Activated CD4-positive, alpha-beta memory T cell treated with anti-CD3 and anti-CD28 coated beads, Interleukin-2, amount 10 ng/mL, durations not matched to agents 7 days and 5 days (primary cell): ENCODE measurements around the gene PRPF38A. TPM values are rescaled to one million over a fixed set of nuclear protein-coding genes. Genes with fewer than 3 reads are reported as not detected.
"Not testable (repeated sequence)": the region's sequence is repeated elsewhere in the genome, so short reads cannot be mapped to it uniquely, and the experiment has no call there.

Experiments
- CTCF ChIA-PET: fragments of 350-600 bp; sonication (Branson Sonifier 250); formaldehyde crosslinking; loops from one replicate; lab custom pipeline; 2021; ENCODE audit warnings: antibody characterized with exemption, inconsistent platforms; lab: Charles Lee
- POLR2A ChIA-PET: fragments of 350-600 bp; sonication (Branson Sonifier 250); formaldehyde crosslinking; loops from one replicate; lab custom pipeline; 2021; ENCODE audit warnings: antibody characterized with exemption; lab: Charles Lee
- DNase-seq: peaks from one replicate; pipeline ENCODE4 v3.0.0-alpha.2; 2020
- H3K27ac Mint-ChIP-seq: one replicate; pipeline ENCODE4 v1.8.0; 2021; ENCODE audit warnings: mild to moderate bottlenecking, mixed read lengths
- H3K27me3 Mint-ChIP-seq: one replicate; pipeline ENCODE4 v1.8.0; 2021; ENCODE audit warnings: mixed read lengths
- H3K36me3 Mint-ChIP-seq: one replicate; pipeline ENCODE4 v1.8.0; 2021; ENCODE audit warnings: low read depth, mixed read lengths
- H3K4me1 Mint-ChIP-seq: one replicate; pipeline ENCODE4 v1.8.0; 2021; ENCODE audit warnings: mixed read lengths
- H3K4me3 Mint-ChIP-seq: one replicate; pipeline ENCODE4 v1.8.0; 2021; ENCODE audit warnings: mild to moderate bottlenecking, mixed read lengths
- H3K9me3 Mint-ChIP-seq: one replicate; pipeline ENCODE4 v1.8.0; 2021; ENCODE audit warnings: mixed read lengths
- total RNA-seq, 2 experiments: library from RNA; stranded (reverse); gene quantifications; one replicate each; pipeline ENCODE4 v1.2.3, GENCODE V29; 2021

PRPF38A gene
- total RNA-seq, 2 experiments from 2014 or later = 84.1 to 86.5 TPM

DNA sequence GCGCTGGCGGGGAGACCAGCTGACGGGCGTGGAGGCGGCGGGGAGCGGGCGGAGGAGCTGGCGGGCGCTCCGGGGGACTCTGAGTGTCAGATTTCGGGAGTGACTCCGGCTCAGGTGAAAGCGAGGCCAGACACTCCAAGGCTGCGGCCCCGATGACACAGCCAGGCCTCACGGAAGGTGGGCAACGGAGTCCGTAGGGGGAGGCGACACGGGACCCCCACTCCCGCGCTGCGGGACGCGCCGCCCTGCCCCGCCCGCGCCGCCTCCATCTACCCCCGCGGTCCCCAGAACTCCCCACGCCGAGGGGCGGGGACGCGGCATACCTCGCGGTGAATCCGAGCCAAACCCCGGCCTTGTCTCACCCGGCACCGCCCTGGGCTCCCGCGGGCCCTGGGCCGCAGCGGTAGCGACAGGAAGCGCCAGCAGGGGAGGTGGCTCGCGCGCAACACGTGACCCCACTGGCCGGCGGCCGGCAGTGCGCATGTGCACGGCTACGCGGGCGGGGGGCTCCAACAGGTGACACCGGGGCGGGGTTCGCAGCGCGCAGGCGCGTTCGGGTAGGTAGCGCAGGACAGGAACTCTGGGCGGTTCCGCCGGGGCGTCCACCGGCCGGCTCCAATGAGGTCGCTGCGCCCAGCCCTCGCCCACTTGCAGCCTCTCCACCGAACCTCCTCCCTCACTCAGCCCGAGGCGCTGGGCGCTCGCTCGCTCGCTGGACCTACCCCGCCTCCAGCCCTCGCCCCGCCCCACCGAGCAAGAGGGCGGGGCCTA lies 38.5 kb upstream of the PRPF38A start, which contains the start of gene CC2D1B:
Gene CC2D1B, minus strand, starts transcription at position 460 of the 771 bp plus-strand sequence. CDS start 1,585 bp downstream, outside the sequence.
- POLR2A ChIA-PET = interaction anchor here (0.5 to 2.8 kb wide), 26 partner anchors 8 to 364 kb away, joined by 3 to 71 read pairs (median 4); partner anchors contain the start of genes BTF3L4, COA7, KTI12 and ORC1
- peak; percentile 100 for DNase-seq
- H3K27ac Mint-ChIP-seq = peak within 1 kb of the TSS; percentile 96
- peaks cover 36% of the 10 kb centered on the region for H3K36me3 Mint-ChIP-seq
- H3K4me3 Mint-ChIP-seq = peak within 1 kb of the TSS; percentile 97
- H3K4me1 Mint-ChIP-seq = peaks cover 46% of the 10 kb centered on the region
- H3K27me3 Mint-ChIP-seq = no peaks in the 10 kb centered on the region
- H3K9me3 Mint-ChIP-seq = no peaks in the 10 kb centered on the region
- CTCF ChIA-PET = interaction anchor here (0.8 to 1.5 kb wide), 3 partner anchors 38 to 268 kb away, joined by 3 to 5 read pairs (median 4); partner anchors contain the start of gene ORC1

DNA sequence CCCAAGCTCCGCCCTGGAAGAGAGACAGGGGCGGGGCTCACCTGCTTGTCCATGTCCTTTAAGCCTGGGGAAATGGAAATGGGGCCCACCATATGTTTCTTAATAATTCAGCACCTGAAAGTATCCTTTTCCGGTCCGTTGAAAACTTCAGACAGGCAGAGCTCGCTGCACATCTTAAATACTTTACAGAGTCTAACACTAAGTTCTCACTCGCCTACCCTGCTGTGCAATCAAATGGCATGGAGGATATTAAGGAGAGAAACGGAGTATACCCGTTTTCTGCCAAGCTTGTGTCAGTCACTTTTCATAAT lies 37.9 kb upstream of the PRPF38A start:
- ChIA-PET CTCF (interaction anchor here (0.8 to 1.5 kb wide), 3 partner anchors 58 to 331 kb away, joined by 3 to 5 read pairs (median 3); no protein-coding TSS in a partner anchor), POLR2A (interaction anchor here (0.8 to 2.8 kb wide), 13 partner anchors 8 to 360 kb away, joined by 3 to 71 read pairs (median 6); partner anchors contain the start of genes BTF3L4, COA7, KTI12 and ORC1)
- peak overlapping the region; percentile 81 for H3K27ac Mint-ChIP-seq
- H3K9me3 Mint-ChIP-seq = no peaks in the 10 kb centered on the region
- peaks cover 34% of the 10 kb centered on the region for H3K36me3 Mint-ChIP-seq
- H3K4me3 Mint-ChIP-seq = peak overlapping the region; percentile 97
- no peak for DNase-seq
- H3K27me3 Mint-ChIP-seq = no peaks in the 10 kb centered on the region
- peaks cover 46% of the 10 kb centered on the region for H3K4me1 Mint-ChIP-seq

DNA sequence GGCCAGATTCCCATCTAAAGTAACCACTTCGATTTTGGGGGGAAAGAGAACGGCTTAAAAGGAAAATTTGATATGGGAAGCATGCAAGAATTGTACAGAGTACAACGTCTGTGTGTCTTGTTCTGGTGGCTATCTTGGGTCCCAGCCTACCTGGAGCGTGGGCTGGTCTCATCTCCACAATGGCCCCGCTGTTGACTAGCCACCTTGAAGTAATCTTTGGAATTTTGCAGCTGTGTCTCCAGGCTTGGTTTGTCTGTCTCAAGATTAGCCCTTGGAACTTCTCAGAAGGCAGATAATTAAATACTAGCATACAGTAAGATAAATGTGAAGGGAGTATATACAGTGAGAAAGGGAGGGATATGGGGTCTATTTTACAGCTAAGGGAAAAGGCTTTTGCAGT lies 37.1 kb upstream of the PRPF38A start:
- Mint-ChIP-seq H3K4me1 (peaks cover 44% of the 10 kb centered on the region), H3K27ac (no peak overlapping the region), H3K36me3 (peaks cover 29% of the 10 kb centered on the region), H3K4me3 (peak overlapping the region; percentile 38), H3K9me3 (no peaks in the 10 kb centered on the region), H3K27me3 (no peaks in the 10 kb centered on the region)
- ChIA-PET CTCF (interaction anchor here (0.7 to 1.5 kb wide), 3 partner anchors 265 to 330 kb away, joined by 3 to 5 read pairs (median 3); partner anchors contain the start of gene SHISAL2A), POLR2A (interaction anchor here (2.2 to 2.8 kb wide), 2 partner anchors 37 to 38 kb away, joined by 21 to 71 read pairs; partner anchors contain the start of genes ORC1 and PRPF38A)
- DNase-seq = no peak

DNA sequence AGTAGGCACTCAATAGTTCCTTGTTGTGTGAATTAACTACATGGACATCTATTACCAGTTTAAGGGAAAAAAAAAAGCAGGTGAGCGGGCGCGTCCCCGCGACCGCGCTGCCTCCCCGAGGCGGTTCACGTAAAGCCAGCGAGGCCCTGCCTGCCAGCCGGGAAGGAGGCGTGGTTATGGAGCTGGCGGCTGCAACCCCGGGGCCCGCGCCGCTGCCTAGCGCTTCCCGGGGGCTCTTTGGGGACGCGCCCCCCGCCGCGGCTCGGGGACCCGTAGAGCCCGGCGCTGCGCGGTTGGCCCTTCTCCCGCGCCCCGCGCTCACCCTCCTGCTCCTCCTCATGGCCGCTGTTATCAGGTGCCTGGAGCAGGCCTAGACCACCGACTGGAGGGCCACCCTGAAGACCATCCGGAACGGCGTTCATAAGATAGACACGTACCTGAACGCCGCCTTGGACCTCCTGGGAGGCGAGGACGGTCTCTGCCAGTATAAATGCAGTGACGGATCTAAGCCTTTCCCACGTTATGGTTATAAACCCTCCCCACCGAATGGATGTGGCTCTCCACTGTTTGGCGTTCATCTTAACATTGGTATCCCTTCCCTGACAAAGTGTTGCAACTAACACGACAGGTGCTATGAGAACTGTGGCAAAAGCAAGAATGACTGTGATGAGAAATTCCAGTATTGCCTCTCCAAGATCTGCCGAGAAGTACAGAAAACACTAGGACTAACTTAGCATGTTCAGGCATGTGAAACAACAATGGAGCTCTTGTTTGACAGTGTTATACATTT lies 35.8 kb upstream of the PRPF38A start:
- peak; percentile 69 for DNase-seq
- ChIA-PET POLR2A (interaction anchor here (0.7 to 2.2 kb wide), 3 partner anchors 36 to 242 kb away, joined by 3 to 21 read pairs (median 5); partner anchors contain the start of genes ORC1 and PRPF38A), CTCF (interaction anchor here (0.5 to 1.3 kb wide), 5 partner anchors 30 to 318 kb away, joined by 3 to 4 read pairs (median 3); no protein-coding TSS in a partner anchor)
- peaks cover 38% of the 10 kb centered on the region for H3K4me1 Mint-ChIP-seq
- peak overlapping the region; percentile 56 for H3K4me3 Mint-ChIP-seq
- no peaks in the 10 kb centered on the region for H3K9me3 Mint-ChIP-seq
- H3K27me3 Mint-ChIP-seq = no peaks in the 10 kb centered on the region
- H3K36me3 Mint-ChIP-seq = peaks cover 33% of the 10 kb centered on the region
- no peak overlapping the region for H3K27ac Mint-ChIP-seq

DNA sequence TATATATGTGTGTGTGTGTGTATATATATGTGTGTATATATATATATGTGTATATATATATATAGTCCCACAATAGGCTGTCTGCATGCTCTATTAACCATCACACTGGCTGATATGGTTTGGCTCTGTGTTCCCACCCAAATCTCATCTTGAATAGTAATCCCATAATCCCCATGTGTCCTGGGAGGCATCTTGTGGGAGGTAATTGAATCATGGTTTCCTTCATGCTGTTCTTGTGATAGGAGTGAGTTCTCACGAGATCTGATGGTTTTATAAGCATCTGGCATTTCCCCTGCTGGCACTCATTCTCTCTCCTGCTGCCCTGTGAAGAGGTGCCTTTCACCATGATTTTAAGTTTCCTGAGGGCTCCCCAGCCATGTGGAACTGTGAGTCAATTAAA lies 34.6 kb upstream of the PRPF38A start:
- not testable (repeated sequence) for DNase-seq, H3K27ac Mint-ChIP-seq, H3K27me3 Mint-ChIP-seq, H3K9me3 Mint-ChIP-seq, H3K4me3 Mint-ChIP-seq
- POLR2A ChIA-PET = interaction anchor here (0.6 to 0.8 kb wide), 2 partner anchors 27 to 186 kb away, joined by 3 read pairs; no protein-coding TSS in a partner anchor
- Mint-ChIP-seq H3K4me1 (peaks cover 29% of the 10 kb centered on the region), H3K36me3 (peaks cover 37% of the 10 kb centered on the region)
- CTCF ChIA-PET = interaction anchor here (0.6 kb wide), 1 partner anchor 1680 kb away, joined by 3 read pairs; no protein-coding TSS in a partner anchor

DNA sequence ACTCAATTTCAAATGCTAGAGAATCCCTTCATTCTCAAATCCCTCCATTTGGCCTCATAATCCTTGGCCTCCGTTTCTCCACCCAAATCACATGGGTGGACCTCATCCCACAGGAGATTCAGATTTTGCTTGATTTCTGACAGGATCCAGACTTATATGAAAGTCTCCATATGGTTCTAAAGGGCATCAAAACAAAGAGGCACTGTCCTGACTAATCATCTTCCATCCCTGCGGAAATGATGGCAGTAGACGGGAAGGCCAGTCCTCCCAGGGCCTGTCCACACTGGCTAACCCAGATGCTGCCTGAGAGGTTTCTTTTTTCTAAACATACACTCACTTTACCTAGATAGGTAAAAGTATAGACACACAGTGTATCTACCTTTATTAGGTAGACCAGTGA lies 19.0 kb upstream of the PRPF38A start:
- Mint-ChIP-seq H3K27ac (no peak overlapping the region), H3K4me1 (peaks cover 5% of the 10 kb centered on the region)
- no peak for DNase-seq

DNA sequence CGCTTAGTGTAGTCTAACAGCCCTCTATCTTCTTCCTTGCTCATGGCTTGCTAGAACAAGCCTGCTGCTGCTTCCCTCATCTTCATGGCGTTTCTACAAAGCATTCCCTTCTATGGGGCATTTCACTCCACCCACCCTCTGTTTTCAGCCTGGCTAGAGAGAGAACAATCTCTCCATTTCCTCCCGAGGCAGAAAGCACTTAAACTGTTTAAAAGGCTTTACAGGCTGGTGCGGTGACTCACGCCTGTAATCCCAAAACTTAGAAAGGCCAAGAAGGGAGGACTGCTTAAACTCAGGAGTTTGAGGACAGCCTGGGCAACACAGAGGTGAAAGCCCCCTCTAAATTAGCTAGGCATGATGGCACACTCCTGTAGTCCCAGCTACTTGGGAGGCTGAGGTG lies 17.9 kb upstream of the PRPF38A start:
- H3K4me3 Mint-ChIP-seq = no peak overlapping the region
- ChIA-PET CTCF (no interaction called here), POLR2A (no interaction called here)
- H3K27me3 Mint-ChIP-seq = no peaks in the 10 kb centered on the region
- no peaks in the 10 kb centered on the region for H3K9me3 Mint-ChIP-seq
- H3K4me1 Mint-ChIP-seq = peaks cover 6% of the 10 kb centered on the region
- peaks cover 69% of the 10 kb centered on the region for H3K36me3 Mint-ChIP-seq
- no peak overlapping the region for H3K27ac Mint-ChIP-seq
- DNase-seq = no peak

More for the DNA sequence above, 19.0 kb upstream of the PRPF38A start:
- CTCF ChIA-PET = no interaction called here
- Mint-ChIP-seq H3K36me3 (peaks cover 73% of the 10 kb centered on the region), H3K9me3 (no peaks in the 10 kb centered on the region), H3K27me3 (no peaks in the 10 kb centered on the region), H3K4me3 (no peak overlapping the region)
- POLR2A ChIA-PET = no interaction called here

DNA sequence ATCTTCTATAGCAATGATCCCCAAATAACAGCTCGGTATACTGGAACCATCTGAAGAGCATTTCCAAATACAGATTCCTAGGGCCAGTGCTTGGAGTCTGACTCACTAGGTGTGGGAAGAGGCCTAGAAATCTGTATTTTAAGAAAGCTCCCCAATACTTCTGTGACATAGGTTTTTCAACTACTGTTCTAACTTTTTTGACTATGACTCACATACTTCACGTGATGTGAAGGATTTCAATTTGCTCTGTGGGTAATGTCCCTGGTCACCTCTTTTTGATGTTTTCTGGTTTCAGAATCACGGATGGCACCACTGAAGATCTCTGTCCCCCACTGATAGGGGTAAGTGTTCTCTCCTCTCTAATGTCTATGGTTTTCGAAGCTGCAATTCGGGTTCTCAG lies 11.2 kb upstream of the PRPF38A start:
- Mint-ChIP-seq H3K4me3 (no peak overlapping the region), H3K27me3 (no peaks in the 10 kb centered on the region), H3K9me3 (no peaks in the 10 kb centered on the region), H3K4me1 (peaks cover 17% of the 10 kb centered on the region), H3K36me3 (peaks cover 67% of the 10 kb centered on the region), H3K27ac (no peak overlapping the region)
- ChIA-PET POLR2A (interaction anchor here (0.6 to 3.3 kb wide), 2 partner anchors 11 to 14 kb away, joined by 3 to 14 read pairs; partner anchors contain the start of genes ORC1 and PRPF38A), CTCF (interaction anchor here (1.6 kb wide), 1 partner anchor 10 kb away, joined by 4 read pairs; the partner anchor contains the start of genes ORC1 and PRPF38A)
- DNase-seq = no peak

DNA sequence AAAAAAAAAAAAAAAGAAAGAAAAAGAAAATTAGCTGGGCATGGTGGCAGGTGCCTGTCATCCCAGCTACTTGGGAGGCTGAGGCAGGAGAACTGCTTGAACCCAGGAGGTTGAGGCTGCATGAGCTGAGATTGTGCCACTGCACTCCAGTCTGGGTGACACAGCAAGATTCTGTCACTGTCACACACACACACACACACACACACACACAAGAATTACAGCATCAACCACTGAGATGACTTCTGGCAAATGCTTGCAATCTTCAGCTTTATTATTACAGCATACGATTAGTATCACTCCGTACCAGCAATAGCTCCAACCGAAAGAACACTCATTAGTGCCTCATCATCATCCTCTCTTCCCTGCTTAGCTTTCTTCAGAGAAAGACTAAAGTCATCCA lies 4.8 kb upstream of the PRPF38A start:
- H3K4me3 Mint-ChIP-seq = no peak overlapping the region
- H3K9me3 Mint-ChIP-seq = no peaks in the 10 kb centered on the region
- ChIA-PET CTCF (interaction anchor here (0.6 to 1.0 kb wide), 2 partner anchors 16 to 183 kb away, joined by 3 to 4 read pairs; no protein-coding TSS in a partner anchor), POLR2A (interaction anchor here (0.8 kb wide), 1 partner anchor 304 kb away, joined by 3 read pairs; no protein-coding TSS in a partner anchor)
- peaks cover 49% of the 10 kb centered on the region for H3K4me1 Mint-ChIP-seq
- DNase-seq = no peak
- H3K36me3 Mint-ChIP-seq = peaks cover 69% of the 10 kb centered on the region
- H3K27ac Mint-ChIP-seq = no peak overlapping the region
- H3K27me3 Mint-ChIP-seq = no peaks in the 10 kb centered on the region

DNA sequence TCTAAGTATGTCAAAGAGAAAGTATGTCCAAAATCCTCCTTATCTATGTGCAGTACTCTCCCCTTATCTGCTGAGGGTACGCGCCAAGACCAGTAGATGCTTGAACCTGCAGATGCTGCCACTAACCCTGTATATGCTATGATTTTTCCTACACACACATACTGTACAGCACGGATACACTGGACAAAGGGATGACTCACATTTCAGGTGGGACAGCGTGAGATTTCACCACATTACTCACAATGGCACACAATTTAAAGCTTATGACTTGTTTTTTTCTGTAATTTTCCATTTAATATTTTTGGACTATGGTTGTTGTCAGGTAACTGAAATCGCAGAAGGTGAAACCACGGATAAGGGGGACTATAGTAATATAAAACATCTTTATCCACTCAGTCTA lies 4.3 kb upstream of the PRPF38A start:
- CTCF ChIA-PET = interaction anchor here (1.0 kb wide), 1 partner anchor 16 kb away, joined by 3 read pairs; no protein-coding TSS in a partner anchor
- no peak for DNase-seq
- POLR2A ChIA-PET = interaction anchor here (1.2 to 6.1 kb wide), 2 partner anchors 11 to 24 kb away, joined by 3 to 144 read pairs; no protein-coding TSS in a partner anchor
- H3K4me3 Mint-ChIP-seq = no peak overlapping the region
- H3K27me3 Mint-ChIP-seq = no peaks in the 10 kb centered on the region
- H3K4me1 Mint-ChIP-seq = peaks cover 49% of the 10 kb centered on the region
- H3K9me3 Mint-ChIP-seq = no peaks in the 10 kb centered on the region
- peaks cover 65% of the 10 kb centered on the region for H3K36me3 Mint-ChIP-seq
- H3K27ac Mint-ChIP-seq = no peak overlapping the region

DNA sequence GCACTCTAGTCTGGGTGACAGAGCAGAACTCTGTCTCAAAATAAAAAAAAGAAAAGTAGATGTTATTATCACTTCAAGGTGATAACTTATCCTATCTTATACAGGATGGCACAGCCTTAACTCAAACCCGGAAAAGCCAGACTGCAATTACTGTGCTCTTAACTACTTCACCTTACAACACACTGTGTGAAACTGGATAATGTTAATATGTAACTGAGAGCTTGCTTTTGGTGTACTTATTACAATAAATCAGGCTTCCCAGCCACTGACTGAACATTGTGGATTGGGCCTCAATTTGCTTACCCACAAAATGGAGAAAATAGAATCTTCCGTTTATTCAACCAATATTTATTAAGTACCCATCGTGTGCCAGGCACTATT lies 1.6 kb upstream of the PRPF38A start:
- H3K4me3 Mint-ChIP-seq = peak overlapping the region; percentile 100
- no peaks in the 10 kb centered on the region for H3K9me3 Mint-ChIP-seq
- peaks cover 68% of the 10 kb centered on the region for H3K36me3 Mint-ChIP-seq
- CTCF ChIA-PET = interaction anchor here (1.7 to 3.8 kb wide), 2 partner anchors 9 to 21 kb away, joined by 4 to 24 read pairs; no protein-coding TSS in a partner anchor
- H3K27me3 Mint-ChIP-seq = no peaks in the 10 kb centered on the region
- H3K4me1 Mint-ChIP-seq = peaks cover 63% of the 10 kb centered on the region
- POLR2A ChIA-PET = interaction anchor here (1.3 to 6.1 kb wide), 5 partner anchors 16 to 150 kb away, joined by 3 to 144 read pairs (median 39); partner anchors contain the start of genes CC2D1B and TUT4
- DNase-seq = no peak
- H3K27ac Mint-ChIP-seq = peak overlapping the region; percentile 100
